Effector memory CD8-positive, alpha-beta T cell (primary cell): ENCODE measurements around the gene ZFP42.
"Not testable (repeated sequence)": the region's sequence is repeated elsewhere in the genome, so short reads cannot be mapped to it uniquely, and the experiment has no call there.

Source experiments
- ATAC-seq: fragments of 150-1000 bp; cut with Tn5 transposase; replicated peaks from 2 replicates; pipeline ENCODE4 v1.10.0; 2021; ENCODE audit warnings: mild to moderate bottlenecking, moderate library complexity
- DNase-seq, 3 experiments: peaks; one replicate each; pipeline ENCODE4 v3.0.0; 2021
- H3K27ac Mint-ChIP-seq, 2 donors: one replicate each; pipeline ENCODE4 v1.8.0; 2022; ENCODE audit warnings: mild to moderate bottlenecking in 2 of 2, mixed read lengths in 2 of 2, moderate library complexity in 2 of 2
- H3K27me3 Mint-ChIP-seq, 2 donors: one replicate each; pipeline ENCODE4 v1.8.0; 2022; ENCODE audit warnings: mixed read lengths in 2 of 2
- H3K36me3 Mint-ChIP-seq: one replicate; pipeline ENCODE4 v1.8.0; 2022; ENCODE audit warnings: mild to moderate bottlenecking, moderate library complexity, mixed read lengths; ENCODE audit not compliant: insufficient read depth
- H3K4me1 Mint-ChIP-seq, 2 donors: one replicate each; pipeline ENCODE4 v1.8.0; 2022; ENCODE audit warnings: low read depth in 2 of 2, mixed read lengths in 2 of 2
- H3K4me3 Mint-ChIP-seq, 2 donors: one replicate each; pipeline ENCODE4 v1.8.0; 2022; ENCODE audit warnings: mild to moderate bottlenecking in 2 of 2, mixed read lengths in 2 of 2, moderate library complexity in 2 of 2
- H3K9me3 Mint-ChIP-seq, 2 donors: one replicate each; pipeline ENCODE4 v1.8.0; 2022; ENCODE audit warnings: mixed read lengths in 2 of 2
- total RNA-seq, 9 experiments: gene quantifications; one replicate each; lab custom pipeline; 2026; lab: John Stamatoyannopoulos, UW

ZFP42 gene
- 0 reads per million in 9 experiments for total RNA-seq

- ATAC-seq (no peak), DNase-seq (no peak)
- no peaks in the 10 kb centered on the region for H3K36me3 Mint-ChIP-seq
Measured at GRCh38 chr4:187995322-187996207, at the start of gene ZFP42. ZFP42 (plus strand) TSS chr4:187995771; CDS start chr4:188002808, 7,037 bp downstream.

GRCh38 chr4:187961171-187961570 lies 34.4 kb upstream of the ZFP42 start:
- no peak overlapping the region for H3K27ac Mint-ChIP-seq
- no peaks in the 10 kb centered on the region for H3K36me3 Mint-ChIP-seq

More at GRCh38 chr4:187995322-187996207, at the start of gene ZFP42:
- Mint-ChIP-seq H3K9me3 (peaks cover 0 to 7% of the 10 kb centered on the region in 2 donors), H3K27ac (no peak within 1 kb of the TSS), H3K27me3 (no peaks in the 10 kb centered on the region), H3K4me1 (no peaks in the 10 kb centered on the region), H3K4me3 (no peak within 1 kb of the TSS)

GRCh38 chr4:187961961-187962360 lies 33.6 kb upstream of the ZFP42 start:
- H3K27me3 Mint-ChIP-seq = no peaks in the 10 kb centered on the region
- no peaks in the 10 kb centered on the region for H3K36me3 Mint-ChIP-seq
- no peak overlapping the region for H3K27ac Mint-ChIP-seq
- peaks cover 1 to 6% of the 10 kb centered on the region in 2 donors for H3K9me3 Mint-ChIP-seq
- ATAC-seq (no peak), DNase-seq (no peak)
- no peak overlapping the region for H3K4me3 Mint-ChIP-seq
- H3K4me1 Mint-ChIP-seq = no peaks in the 10 kb centered on the region

More at GRCh38 chr4:187961171-187961570, 34.4 kb upstream of the ZFP42 start:
- DNase-seq (no peak), ATAC-seq (no peak)
- Mint-ChIP-seq H3K4me3 (no peak overlapping the region), H3K27me3 (no peaks in the 10 kb centered on the region), H3K4me1 (no peaks in the 10 kb centered on the region), H3K9me3 (peaks cover 1 to 6% of the 10 kb centered on the region in 2 donors)

GRCh38 chr4:187962926-187963325 lies 32.6 kb upstream of the ZFP42 start:
- H3K36me3 Mint-ChIP-seq = no peaks in the 10 kb centered on the region

GRCh38 chr4:187965726-187966125 lies 29.8 kb upstream of the ZFP42 start:
- H3K36me3 Mint-ChIP-seq = no peaks in the 10 kb centered on the region
- no peak for ATAC-seq
- no peak overlapping the region for H3K27ac Mint-ChIP-seq
- no peaks in the 10 kb centered on the region for H3K27me3 Mint-ChIP-seq
- no peak overlapping the region for H3K4me3 Mint-ChIP-seq
- no peaks in the 10 kb centered on the region for H3K4me1 Mint-ChIP-seq
- no peak for DNase-seq
- peaks cover 2 to 7% of the 10 kb centered on the region in 2 donors for H3K9me3 Mint-ChIP-seq

More at GRCh38 chr4:187962926-187963325, 32.6 kb upstream of the ZFP42 start:
- H3K4me3 Mint-ChIP-seq = no peak overlapping the region
- DNase-seq = no peak
- peaks cover 1 to 6% of the 10 kb centered on the region in 2 donors for H3K9me3 Mint-ChIP-seq
- H3K27ac Mint-ChIP-seq = no peak overlapping the region
- H3K27me3 Mint-ChIP-seq = no peaks in the 10 kb centered on the region
- ATAC-seq = no peak
- H3K4me1 Mint-ChIP-seq = no peaks in the 10 kb centered on the region

- peaks cover 4 to 7% of the 10 kb centered on the region in 2 donors for H3K9me3 Mint-ChIP-seq
- H3K27ac Mint-ChIP-seq = no peak overlapping the region
- H3K36me3 Mint-ChIP-seq = no peaks in the 10 kb centered on the region
- ATAC-seq (no peak), DNase-seq (no peak)
- H3K4me3 Mint-ChIP-seq = no peak overlapping the region
- H3K27me3 Mint-ChIP-seq = no peaks in the 10 kb centered on the region
- no peaks in the 10 kb centered on the region for H3K4me1 Mint-ChIP-seq
Measured at GRCh38 chr4:187972135-187972534, 23.4 kb upstream of the ZFP42 start.

- Mint-ChIP-seq H3K27me3 (no peaks in the 10 kb centered on the region), H3K27ac (no peak overlapping the region), H3K4me3 (no peak overlapping the region), H3K4me1 (no peaks in the 10 kb centered on the region), H3K9me3 (peaks cover 22 to 33% of the 10 kb centered on the region in 2 donors), H3K36me3 (no peaks in the 10 kb centered on the region)
- DNase-seq (no peak), ATAC-seq (no peak)
Measured at GRCh38 chr4:187983746-187984145, 11.8 kb upstream of the ZFP42 start.

- no peaks in the 10 kb centered on the region for H3K4me1 Mint-ChIP-seq
Measured at GRCh38 chr4:187992971-187993370, 2.6 kb upstream of the ZFP42 start.

GRCh38 chr4:187993827-187994226 lies 1.7 kb upstream of the ZFP42 start:
- ATAC-seq = no peak
- Mint-ChIP-seq H3K4me3 (no peak overlapping the region), H3K36me3 (no peaks in the 10 kb centered on the region), H3K27me3 (no peaks in the 10 kb centered on the region), H3K27ac (no peak overlapping the region), H3K4me1 (no peaks in the 10 kb centered on the region), H3K9me3 (peaks cover 0 to 7% of the 10 kb centered on the region in 2 donors)
- no peak for DNase-seq

More at GRCh38 chr4:187992971-187993370, 2.6 kb upstream of the ZFP42 start:
- H3K4me3 Mint-ChIP-seq = no peak overlapping the region
- DNase-seq = no peak
- no peaks in the 10 kb centered on the region for H3K36me3 Mint-ChIP-seq
- H3K9me3 Mint-ChIP-seq = peaks cover 0 to 7% of the 10 kb centered on the region in 2 donors
- no peak overlapping the region for H3K27ac Mint-ChIP-seq
- no peak for ATAC-seq
- H3K27me3 Mint-ChIP-seq = no peaks in the 10 kb centered on the region

- H3K4me1 Mint-ChIP-seq = no peaks in the 10 kb centered on the region
- no peak for DNase-seq
- ATAC-seq = no peak
- no peak overlapping the region for H3K4me3 Mint-ChIP-seq
- peaks cover 0 to 7% of the 10 kb centered on the region in 2 donors for H3K9me3 Mint-ChIP-seq
- no peaks in the 10 kb centered on the region for H3K36me3 Mint-ChIP-seq
- no peaks in the 10 kb centered on the region for H3K27me3 Mint-ChIP-seq
- no peak overlapping the region for H3K27ac Mint-ChIP-seq
Measured at GRCh38 chr4:187996502-187997177, 1.1 kb downstream of the ZFP42 start.

- H3K36me3 Mint-ChIP-seq, ATAC-seq, DNase-seq, H3K4me3 Mint-ChIP-seq, H3K4me1 Mint-ChIP-seq, H3K27me3 Mint-ChIP-seq, H3K27ac Mint-ChIP-seq: not testable (repeated sequence)
- peaks cover 4 to 11% of the 10 kb centered on the region in 2 donors for H3K9me3 Mint-ChIP-seq
Measured at GRCh38 chr4:187997991-187998390, 2.4 kb downstream of the ZFP42 start.

- no peak for DNase-seq
- Mint-ChIP-seq H3K27me3 (no peaks in the 10 kb centered on the region), H3K4me3 (no peak overlapping the region), H3K4me1 (no peaks in the 10 kb centered on the region), H3K27ac (no peak overlapping the region), H3K9me3 (peaks cover 8 to 17% of the 10 kb centered on the region in 2 donors), H3K36me3 (no peaks in the 10 kb centered on the region)
- no peak for ATAC-seq
Measured at GRCh38 chr4:187999406-187999932, 3.9 kb downstream of the ZFP42 start.

GRCh38 chr4:188002323-188002722 lies 6.8 kb downstream of the ZFP42 start:
- Mint-ChIP-seq H3K4me1 (no peaks in the 10 kb centered on the region), H3K27ac (no peak overlapping the region), H3K4me3 (no peak overlapping the region), H3K9me3 (peaks cover 10 to 17% of the 10 kb centered on the region in 2 donors), H3K27me3 (no peaks in the 10 kb centered on the region), H3K36me3 (no peaks in the 10 kb centered on the region)
- ATAC-seq = no peak
- DNase-seq = no peak
